HG03571 (cell line): ENCODE data around the gene IQGAP2.
"Not testable (repeated sequence)": the region's sequence is repeated elsewhere in the genome, so short reads cannot be mapped to it uniquely, and the experiment has no call there.

Experiments
- ATAC-seq: cut with Tn5 transposase; IDR thresholded peaks from one replicate; pipeline ENCODE4 v1.9.1; 2021; ENCODE audit not compliant: unreplicated experiment

IQGAP2 gene

DNA sequence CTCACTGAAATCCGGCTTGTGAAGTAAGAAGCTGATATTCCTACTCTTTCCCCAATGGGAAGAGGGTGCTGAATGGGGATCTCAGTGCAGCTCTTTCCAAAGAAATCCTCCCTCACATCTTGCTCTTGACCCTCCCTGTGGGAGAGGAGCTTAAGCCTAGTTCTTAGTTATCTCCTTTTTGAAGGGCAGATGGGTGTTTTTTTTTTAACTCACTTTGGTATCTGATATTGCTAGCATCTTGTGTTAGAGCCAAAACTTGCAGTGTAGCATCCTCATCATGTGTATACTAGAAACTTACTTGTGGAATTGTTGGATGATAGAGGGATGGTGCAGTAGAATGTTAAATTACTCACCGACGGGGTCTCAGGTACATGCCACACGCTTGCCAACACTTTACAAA lies 129.9 kb downstream of the IQGAP2 start:
- no peak for ATAC-seq

- no peak for ATAC-seq
Observed at GRCh38 chr5:76535577-76535976, 132.5 kb downstream of the IQGAP2 start.

DNA sequence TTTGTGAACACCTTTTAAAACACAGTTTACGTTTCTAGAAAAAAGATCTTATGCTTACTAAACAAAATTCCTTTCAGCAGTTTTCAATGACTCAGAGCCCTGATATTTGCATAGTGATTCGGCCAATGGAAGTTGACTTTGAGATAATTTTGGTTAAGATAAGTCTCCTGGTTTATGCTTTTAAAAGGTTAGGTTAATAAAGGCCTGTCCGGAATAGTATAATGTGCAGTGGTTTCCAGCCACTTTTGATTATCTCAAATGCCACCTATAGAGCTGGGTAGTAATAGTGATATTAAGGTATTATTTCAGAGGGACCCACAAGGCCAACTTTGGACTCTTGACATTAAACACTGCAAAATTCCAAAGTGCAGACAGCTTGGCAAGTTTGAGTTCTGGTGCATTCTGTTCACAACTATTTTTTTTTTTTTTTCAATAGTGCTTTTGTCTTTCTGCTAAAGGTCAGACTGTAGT lies 134.0 kb downstream of the IQGAP2 start:
- no peak for ATAC-seq

DNA sequence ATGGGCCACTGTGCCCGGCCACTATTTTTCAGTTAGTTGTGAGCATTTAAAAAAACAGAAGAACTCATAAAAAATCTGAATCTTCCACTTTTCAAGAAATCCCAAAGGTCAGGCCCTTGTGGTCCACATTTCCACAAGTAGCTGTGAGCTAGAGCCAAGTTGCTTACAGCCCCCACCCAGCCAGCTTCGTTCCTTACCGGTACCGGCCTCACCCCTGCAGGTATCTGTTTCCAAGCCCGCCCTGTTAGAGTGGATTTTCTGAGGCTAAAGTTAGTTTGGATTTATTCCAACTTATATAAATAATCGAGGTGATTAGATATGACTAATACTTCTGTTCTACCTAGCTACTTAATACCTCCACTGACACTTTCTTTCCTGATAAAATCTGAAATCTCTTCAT lies 139.2 kb downstream of the IQGAP2 start:
- no peak for ATAC-seq

GRCh38 chr5:76542887-76543690 lies 140.0 kb downstream of the IQGAP2 start:
- no peak for ATAC-seq

GRCh38 chr5:76544268-76544926 lies 141.3 kb downstream of the IQGAP2 start:
- peak; percentile 42 for ATAC-seq

DNA sequence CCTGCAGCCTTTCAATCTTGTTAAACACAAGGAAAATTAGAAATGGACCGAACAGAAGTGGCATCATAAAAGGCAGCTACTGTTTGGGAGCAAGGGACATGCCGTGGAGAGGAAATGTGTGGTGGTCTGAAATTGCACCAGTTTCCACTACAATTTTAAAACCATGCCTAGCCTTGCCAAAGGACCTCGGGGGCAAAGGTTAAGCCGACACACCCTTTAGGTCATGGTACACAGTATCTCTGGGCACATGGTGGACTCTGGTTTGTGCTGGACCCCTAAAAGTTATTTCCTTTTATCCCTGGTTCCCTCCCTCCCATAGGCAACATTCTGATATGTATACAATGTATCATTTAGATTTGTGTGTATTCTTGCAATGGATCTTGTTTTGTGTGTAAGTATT lies 142.1 kb downstream of the IQGAP2 start:
- no peak for ATAC-seq

DNA sequence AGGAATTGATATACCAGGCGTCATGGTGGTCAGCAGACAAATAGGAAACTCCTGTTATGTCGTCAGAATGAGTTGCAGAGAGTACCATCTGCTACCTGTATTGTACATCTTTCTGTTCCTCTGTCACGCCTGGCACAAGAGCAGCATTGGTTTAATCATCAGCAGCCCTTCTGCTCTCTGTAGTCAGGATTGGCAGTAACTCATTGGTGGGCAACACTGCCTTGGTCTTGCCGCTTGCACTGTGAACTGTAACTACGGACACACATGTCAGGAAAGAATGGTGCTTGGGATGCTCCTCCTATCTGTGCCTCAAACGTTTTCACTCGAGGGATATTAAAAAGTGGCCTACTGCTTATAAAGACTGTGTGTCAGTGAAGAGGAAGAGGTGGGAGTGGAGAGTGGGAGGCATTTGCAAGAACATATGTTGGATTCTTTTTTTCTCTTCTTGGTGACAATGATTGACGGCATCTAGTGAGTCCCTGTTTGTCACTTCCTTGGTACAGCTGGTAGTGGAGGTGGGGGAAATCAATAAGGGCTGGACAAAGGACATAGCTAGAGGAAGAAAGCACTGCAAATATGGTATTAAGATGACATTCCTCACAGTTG lies 143.5 kb downstream of the IQGAP2 start:
- no peak for ATAC-seq

- peak; percentile 77 for ATAC-seq
Observed at GRCh38 chr5:76547242-76547890, 144.3 kb downstream of the IQGAP2 start.

GRCh38 chr5:76547891-76548524 lies 144.9 kb downstream of the IQGAP2 start:
- ATAC-seq, result no peak

DNA sequence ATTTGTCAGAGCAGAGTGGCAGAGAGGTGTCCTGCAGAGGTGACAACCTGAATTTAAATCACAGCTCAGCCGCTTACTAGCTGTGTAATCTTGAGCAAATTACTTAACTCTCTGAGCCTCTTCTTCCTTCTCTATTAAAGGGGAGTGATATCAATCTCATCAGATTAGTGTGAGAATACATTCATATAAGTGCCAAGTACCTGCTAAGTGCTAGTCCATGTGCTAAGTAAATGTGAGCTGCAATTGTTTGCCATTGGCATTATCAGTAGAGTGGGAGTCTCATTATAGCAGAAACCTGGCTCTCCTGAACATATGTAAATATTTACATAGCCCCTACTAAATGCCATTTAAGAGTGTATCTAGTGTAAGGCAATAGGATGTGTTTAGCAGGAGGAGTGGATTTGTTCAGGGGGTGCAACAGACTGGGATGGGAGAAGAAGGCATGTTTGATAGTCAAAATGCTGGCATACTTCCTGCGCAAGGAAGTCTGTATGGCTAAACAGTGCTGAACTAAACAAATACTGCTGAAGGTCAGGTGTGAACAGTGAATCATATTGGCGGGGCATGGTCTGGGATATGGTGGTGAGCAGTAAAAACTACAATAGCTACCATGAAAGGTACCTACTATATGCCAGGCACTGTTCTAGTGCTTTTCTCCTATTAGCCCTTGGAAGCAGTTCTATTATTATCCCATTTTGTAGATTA lies 145.6 kb downstream of the IQGAP2 start:
- ATAC-seq, result no peak

- not testable (repeated sequence) for ATAC-seq
Observed at GRCh38 chr5:76550881-76551280, 147.8 kb downstream of the IQGAP2 start.

GRCh38 chr5:76552546-76552945 lies 149.5 kb downstream of the IQGAP2 start:
- ATAC-seq, result no peak

- no peak for ATAC-seq
Observed at GRCh38 chr5:76553251-76553650, 150.2 kb downstream of the IQGAP2 start.

DNA sequence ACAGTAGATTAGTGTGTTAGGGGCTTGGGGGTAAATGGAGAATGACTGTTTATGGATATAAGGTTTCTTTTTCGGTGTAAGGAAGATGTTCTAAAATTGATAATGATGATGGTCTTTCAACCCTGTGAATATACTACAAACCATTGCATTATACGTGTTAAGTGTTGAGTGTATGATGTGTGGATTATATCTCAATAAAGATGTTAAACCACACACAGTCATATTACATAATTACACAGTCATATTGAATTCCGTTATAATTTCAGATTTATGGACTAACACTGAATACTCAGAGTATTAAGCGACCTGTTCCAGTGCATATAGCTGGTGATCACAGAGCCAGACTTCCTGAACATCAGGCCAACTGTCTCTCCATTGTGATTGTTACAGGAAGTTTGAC lies 152.0 kb downstream of the IQGAP2 start:
- no peak for ATAC-seq

DNA sequence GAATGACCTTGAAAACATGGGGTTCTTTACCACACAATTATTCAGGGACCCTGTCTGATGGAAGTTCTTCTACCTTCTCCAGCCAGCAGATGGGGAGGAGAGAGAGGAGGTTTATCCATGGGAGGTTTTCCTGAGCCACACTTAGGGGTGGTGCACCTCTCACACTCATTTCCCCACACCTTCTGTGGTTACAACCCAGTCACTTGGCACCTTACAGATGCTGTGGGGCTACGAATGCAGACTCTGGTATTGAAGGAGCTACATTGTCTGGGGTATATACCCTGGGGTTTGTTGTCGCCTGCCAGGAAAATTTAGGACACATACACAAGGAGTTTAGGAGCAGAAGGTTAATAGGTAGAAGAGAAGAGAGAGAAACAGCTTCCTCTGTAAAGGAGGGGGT lies 152.6 kb downstream of the IQGAP2 start:
- no peak for ATAC-seq

- peak; percentile 95 for ATAC-seq
Observed at GRCh38 chr5:76556511-76557221, 153.6 kb downstream of the IQGAP2 start.

DNA sequence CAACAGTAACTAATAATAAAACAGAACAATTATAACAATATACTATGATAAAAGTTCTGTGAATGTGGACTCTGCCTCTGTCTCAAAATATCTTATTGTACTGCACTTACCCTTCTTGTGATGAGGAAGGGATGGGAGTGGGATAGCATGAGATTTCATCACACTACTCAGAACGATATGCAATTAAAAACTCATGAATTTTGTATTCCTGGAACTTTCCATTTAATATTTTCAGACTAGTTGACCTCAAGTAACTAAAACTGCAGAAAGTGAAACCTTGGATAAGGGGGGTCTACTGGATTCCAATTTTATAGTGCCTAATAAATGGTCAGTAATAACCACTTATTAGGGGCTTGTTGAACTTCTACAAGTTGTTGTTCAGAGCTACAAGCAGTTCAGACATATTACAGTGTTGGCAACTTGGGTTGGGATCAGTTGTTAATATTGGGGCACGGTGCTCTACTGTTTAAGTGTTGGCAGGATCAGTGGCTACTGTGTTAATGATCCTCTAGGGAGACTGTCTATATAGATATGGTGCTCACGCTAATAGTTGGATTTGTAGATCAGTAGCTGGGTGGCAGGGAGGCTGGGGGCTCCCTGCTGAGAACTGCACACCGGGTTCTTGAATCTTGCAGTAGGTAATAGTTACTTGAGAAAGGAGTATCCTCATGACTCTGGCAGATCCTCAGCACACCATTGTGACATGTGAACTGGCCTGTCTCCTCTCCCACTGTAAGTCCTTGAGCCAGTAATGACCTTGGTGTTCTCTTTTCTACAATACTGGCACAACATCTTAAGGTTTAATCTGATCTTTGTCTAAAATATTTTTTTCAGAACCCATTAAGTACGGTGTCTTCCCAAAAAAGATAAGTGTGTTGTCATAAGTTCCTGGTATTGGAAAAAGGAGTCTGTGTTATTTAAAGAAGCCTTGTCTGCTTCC lies 158.1 kb downstream of the IQGAP2 start:
- ATAC-seq, result no peak

GRCh38 chr5:76561959-76562358 lies 158.9 kb downstream of the IQGAP2 start:
- no peak for ATAC-seq
